Liver (tissue), 3 donors: ENCODE data around the gene KCNMA1.

Experiments
- ATF3 ChIP-seq: IDR thresholded peaks from 2 replicates; pipeline ENCODE4 v1.6.1; 2016; ENCODE audit warnings: antibody characterized with exemption
- CTCF ChIP-seq: fragments of 150-350 bp; IDR thresholded peaks from 2 replicates; pipeline ENCODE4 v1.5.1; 2017; ENCODE audit warnings: improper control_type of control experiment, low read depth, low read length; ENCODE audit not compliant: missing input control
- FOXA2 ChIP-seq: IDR thresholded peaks from 2 replicates; pipeline ENCODE4 v1.6.1; 2016; ENCODE audit warnings: antibody characterized with exemption
- GABPA ChIP-seq, 2 donors: IDR thresholded peaks in 1 of 2; conservative IDR thresholded peaks in 1 of 2; 2 replicates each; pipeline ENCODE4 v1.6.1; 2016; ENCODE audit warnings: antibody characterized with exemption in 2 of 2, mild to moderate bottlenecking in 1 of 2, moderate library complexity in 1 of 2
- HNF4G ChIP-seq: IDR thresholded peaks from 2 replicates; pipeline ENCODE4 v1.6.1; 2016; ENCODE audit warnings: antibody characterized with exemption
- JUND ChIP-seq, 2 donors: IDR thresholded peaks; 2 replicates each; pipeline ENCODE4 v1.6.1; 2016; ENCODE audit warnings: antibody characterized with exemption in 2 of 2
- MAX ChIP-seq: IDR thresholded peaks from 2 replicates; pipeline ENCODE4 v1.6.1; 2016; ENCODE audit warnings: antibody characterized with exemption
- RAD21 ChIP-seq, 2 donors: IDR thresholded peaks; 2 replicates each; pipeline ENCODE4 v1.6.1; 2016; ENCODE audit warnings: antibody characterized with exemption in 2 of 2, mild to moderate bottlenecking in 2 of 2
- REST ChIP-seq: IDR thresholded peaks from 2 replicates; pipeline ENCODE4 v1.6.1; 2016; ENCODE audit warnings: antibody characterized with exemption, mild to moderate bottlenecking
- RXRA ChIP-seq, 2 donors: IDR thresholded peaks; 2 replicates each; pipeline ENCODE4 v1.6.1; 2017 to 2018; ENCODE audit warnings: antibody characterized with exemption in 2 of 2, mild to moderate bottlenecking in 1 of 2
- SP1 ChIP-seq: IDR thresholded peaks from 2 replicates; pipeline ENCODE4 v1.6.1; 2018; ENCODE audit warnings: antibody characterized with exemption, mild to moderate bottlenecking
- TAF1 ChIP-seq: conservative IDR thresholded peaks from 2 replicates; pipeline ENCODE4 v1.6.1; 2016; ENCODE audit warnings: antibody characterized with exemption, mild to moderate bottlenecking
- YY1 ChIP-seq: IDR thresholded peaks from 2 replicates; pipeline ENCODE4 v1.6.1; 2016; ENCODE audit warnings: antibody characterized with exemption, mild to moderate bottlenecking
- ZBTB33 ChIP-seq: IDR thresholded peaks from 2 replicates; pipeline ENCODE4 v1.6.1; 2016; ENCODE audit warnings: antibody characterized with exemption
- donor health status: healthy.
- donor health status: healthy.

- TF ChIP-seq CTCF (no peak), MAX (no peak), RAD21 (IDR thresholded peaks at IDR 0.05) (no peak), GABPA (IDR thresholded peaks at IDR 0.05 in 1 of 2, conservative IDR thresholded peaks at IDR 0.05 in 1 of 2) (no peak), YY1 (no peak), REST (no peak), FOXA2 (no peak), ZBTB33 (no peak), SP1 (no peak), ATF3 (no peak), TAF1 (no peak), RXRA (IDR thresholded peaks at IDR 0.05) (no peak), HNF4G (no peak), JUND (IDR thresholded peaks at IDR 0.05) (no peak)
Observed at GRCh38 chr10:76910184-76910962, 727.2 kb downstream of the KCNMA1 start.
